Muscle layer of colon (tissue), 2 donors: ENCODE measurements around the gene MTHFD1L.

Experiments used
- H3K27ac ChIP-seq: one replicate; pipeline ENCODE4 v1.7.0; 2013; ENCODE audit warnings: low read depth, mild to moderate bottlenecking, low read length, moderate library complexity
- H3K27me3 ChIP-seq, 2 donors: one replicate each; pipeline ENCODE4 v1.7.0; 2013; ENCODE audit warnings: low read length in 2 of 2, mild to moderate bottlenecking in 2 of 2; ENCODE audit not compliant: insufficient read depth in 2 of 2, control insufficient read depth in 1 of 2
- H3K36me3 ChIP-seq: one replicate; pipeline ENCODE4 v1.7.0; 2013; ENCODE audit warnings: mild to moderate bottlenecking, low read length; ENCODE audit not compliant: insufficient read depth
- H3K4me1 ChIP-seq: one replicate; pipeline ENCODE4 v1.7.0; 2013; ENCODE audit warnings: mild to moderate bottlenecking, low read length; ENCODE audit not compliant: insufficient read depth
- H3K4me3 ChIP-seq, 2 donors: one replicate each; pipeline ENCODE4 v1.7.0; 2013; ENCODE audit warnings: low read length in 2 of 2, low read depth in 1 of 2, mild to moderate bottlenecking in 1 of 2, moderate library complexity in 1 of 2
- H3K9ac ChIP-seq: one replicate; pipeline ENCODE4 v1.7.0; 2013; ENCODE audit warnings: low read length
- H3K9me3 ChIP-seq: one replicate; pipeline ENCODE4 v1.7.0; 2013; ENCODE audit warnings: mild to moderate bottlenecking, low read length
- donor health status: abdominal sarcoma.
- donor health status: Adenocarcinoma of cecum.

MTHFD1L gene

GRCh38 chr6:150975136-150975535 is 109.6 kb downstream of the MTHFD1L start:
- H3K4me1 ChIP-seq: peaks cover 9% of the 10 kb centered on the region
- H3K9me3 ChIP-seq: no peaks in the 10 kb centered on the region
- H3K27me3 ChIP-seq: no peaks in the 10 kb centered on the region
- no peak overlapping the region for H3K9ac ChIP-seq
- no peak overlapping the region for H3K4me3 ChIP-seq
- no peak overlapping the region for H3K27ac ChIP-seq
- no peaks in the 10 kb centered on the region for H3K36me3 ChIP-seq

GRCh38 chr6:150977281-150977680 is 111.8 kb downstream of the MTHFD1L start:
- H3K27ac ChIP-seq: no peak overlapping the region

GRCh38 chr6:150978624-150979023 is 113.1 kb downstream of the MTHFD1L start:
- H3K27ac ChIP-seq: no peak overlapping the region
- H3K9me3 ChIP-seq: no peaks in the 10 kb centered on the region
- no peak overlapping the region for H3K9ac ChIP-seq

More at GRCh38 chr6:150977281-150977680, 111.8 kb downstream of the MTHFD1L start:
- no peaks in the 10 kb centered on the region for H3K9me3 ChIP-seq
- peaks cover 13% of the 10 kb centered on the region for H3K4me1 ChIP-seq
- H3K27me3 ChIP-seq: no peaks in the 10 kb centered on the region
- no peaks in the 10 kb centered on the region for H3K36me3 ChIP-seq
- no peak overlapping the region for H3K4me3 ChIP-seq
- no peak overlapping the region for H3K9ac ChIP-seq

GRCh38 chr6:150979826-150980350 is 114.4 kb downstream of the MTHFD1L start:
- Histone ChIP-seq H3K27ac (peak overlapping the region; percentile 12), H3K4me3 (no peak overlapping the region), H3K4me1 (peaks cover 13% of the 10 kb centered on the region), H3K36me3 (no peaks in the 10 kb centered on the region), H3K27me3 (no peaks in the 10 kb centered on the region), H3K9ac (no peak overlapping the region), H3K9me3 (no peaks in the 10 kb centered on the region)

More at GRCh38 chr6:150978624-150979023, 113.1 kb downstream of the MTHFD1L start:
- Histone ChIP-seq H3K4me1 (peaks cover 13% of the 10 kb centered on the region), H3K4me3 (no peak overlapping the region), H3K36me3 (no peaks in the 10 kb centered on the region), H3K27me3 (no peaks in the 10 kb centered on the region)

GRCh38 chr6:150981095-150981494 is 115.6 kb downstream of the MTHFD1L start:
- no peak overlapping the region for H3K27ac ChIP-seq

GRCh38 chr6:150981669-150982068 is 116.2 kb downstream of the MTHFD1L start:
- Histone ChIP-seq H3K27ac (no peak overlapping the region), H3K9ac (no peak overlapping the region), H3K4me1 (peaks cover 13% of the 10 kb centered on the region), H3K9me3 (no peaks in the 10 kb centered on the region), H3K36me3 (no peaks in the 10 kb centered on the region), H3K4me3 (no peak overlapping the region), H3K27me3 (no peaks in the 10 kb centered on the region)

More at GRCh38 chr6:150981095-150981494, 115.6 kb downstream of the MTHFD1L start:
- Histone ChIP-seq H3K4me3 (no peak overlapping the region), H3K4me1 (peaks cover 13% of the 10 kb centered on the region), H3K9ac (no peak overlapping the region), H3K27me3 (no peaks in the 10 kb centered on the region), H3K36me3 (no peaks in the 10 kb centered on the region), H3K9me3 (no peaks in the 10 kb centered on the region)

- no peaks in the 10 kb centered on the region for H3K36me3 ChIP-seq
- H3K27me3 ChIP-seq: no peaks in the 10 kb centered on the region
- no peak overlapping the region for H3K27ac ChIP-seq
- H3K9me3 ChIP-seq: no peaks in the 10 kb centered on the region
- no peak overlapping the region for H3K4me3 ChIP-seq
- H3K4me1 ChIP-seq: peaks cover 11% of the 10 kb centered on the region
- H3K9ac ChIP-seq: no peak overlapping the region
Observed at GRCh38 chr6:150987371-150987828, 121.9 kb downstream of the MTHFD1L start.

GRCh38 chr6:150987855-150988464 is 122.5 kb downstream of the MTHFD1L start:
- H3K27ac ChIP-seq: no peak overlapping the region
- H3K36me3 ChIP-seq: no peaks in the 10 kb centered on the region
- peaks cover 11% of the 10 kb centered on the region for H3K4me1 ChIP-seq
- H3K27me3 ChIP-seq: no peaks in the 10 kb centered on the region
- no peak overlapping the region for H3K4me3 ChIP-seq
- H3K9ac ChIP-seq: no peak overlapping the region
- H3K9me3 ChIP-seq: no peaks in the 10 kb centered on the region

- Histone ChIP-seq H3K9me3 (no peaks in the 10 kb centered on the region), H3K4me1 (peaks cover 11% of the 10 kb centered on the region), H3K27me3 (no peaks in the 10 kb centered on the region), H3K9ac (no peak overlapping the region), H3K36me3 (no peaks in the 10 kb centered on the region), H3K4me3 (no peak overlapping the region), H3K27ac (no peak overlapping the region)
Observed at GRCh38 chr6:150991487-150991886, 126.0 kb downstream of the MTHFD1L start.

GRCh38 chr6:150992262-150992661 is 126.8 kb downstream of the MTHFD1L start:
- no peaks in the 10 kb centered on the region for H3K27me3 ChIP-seq
- H3K9me3 ChIP-seq: no peaks in the 10 kb centered on the region

GRCh38 chr6:150992703-150993102 is 127.2 kb downstream of the MTHFD1L start:
- no peaks in the 10 kb centered on the region for H3K36me3 ChIP-seq
- H3K27me3 ChIP-seq: no peaks in the 10 kb centered on the region
- H3K27ac ChIP-seq: no peak overlapping the region

More at GRCh38 chr6:150992262-150992661, 126.8 kb downstream of the MTHFD1L start:
- no peak overlapping the region for H3K9ac ChIP-seq
- H3K4me1 ChIP-seq: peaks cover 8% of the 10 kb centered on the region
- no peaks in the 10 kb centered on the region for H3K36me3 ChIP-seq
- H3K27ac ChIP-seq: no peak overlapping the region
- no peak overlapping the region for H3K4me3 ChIP-seq

GRCh38 chr6:150993253-150993652 is 127.8 kb downstream of the MTHFD1L start:
- H3K4me1 ChIP-seq: no peaks in the 10 kb centered on the region
- H3K36me3 ChIP-seq: no peaks in the 10 kb centered on the region
- no peaks in the 10 kb centered on the region for H3K27me3 ChIP-seq
- H3K27ac ChIP-seq: no peak overlapping the region
- H3K9ac ChIP-seq: no peak overlapping the region
- no peak overlapping the region for H3K4me3 ChIP-seq
- no peaks in the 10 kb centered on the region for H3K9me3 ChIP-seq

More at GRCh38 chr6:150992703-150993102, 127.2 kb downstream of the MTHFD1L start:
- peaks cover 4% of the 10 kb centered on the region for H3K4me1 ChIP-seq
- H3K9me3 ChIP-seq: no peaks in the 10 kb centered on the region
- no peak overlapping the region for H3K4me3 ChIP-seq
- no peak overlapping the region for H3K9ac ChIP-seq
